GM12878 (cell line): ENCODE measurements around the gene KDM5B.
"Not testable (repeated sequence)": the region's sequence is repeated elsewhere in the genome, so short reads cannot be mapped to it uniquely, and the experiment has no call there.

ENCODE experiments used
- GABPA ChIP-seq: IDR thresholded peaks from 2 replicates; pipeline ENCODE4 v1.6.1; 2014; ENCODE audit warnings: antibody characterized with exemption, low read depth, mild to moderate bottlenecking, inconsistent platforms
- POLR2A ChIP-seq: IDR thresholded peaks from 2 replicates; pipeline ENCODE4 v1.6.1; 2011; ENCODE audit warnings: low read depth, mild to moderate bottlenecking, low read length
- STAT1 ChIP-seq: fragments of 450-650 bp; conservative IDR thresholded peaks from 2 replicates; pipeline ENCODE4 v1.6.1; 2014; ENCODE audit warnings: antibody characterized with exemption, mild to moderate bottlenecking
- TF ChIP-seq, protein P1 (sequence below), 3 experiments: IDR thresholded peaks in 2 of 3; conservative IDR thresholded peaks in 1 of 3; 2 replicates each; pipeline ENCODE4 v1.5.1; 2011; ENCODE audit warnings: low read depth in 3 of 3, low read length in 3 of 3, mild to moderate bottlenecking in 3 of 3, control low read depth in 2 of 3, moderate library complexity in 2 of 3, inconsistent platforms in 1 of 3, mixed read lengths in 1 of 3; ENCODE audit not compliant: control insufficient read depth in 2 of 3, insufficient read depth in 1 of 3; ENCODE audit errors: extremely low read depth in 1 of 3
- TF ChIP-seq, protein P2 (sequence below): IDR thresholded peaks from 2 replicates; pipeline ENCODE4 v1.6.1; 2012; ENCODE audit warnings: low read length, inconsistent platforms

DNA sequence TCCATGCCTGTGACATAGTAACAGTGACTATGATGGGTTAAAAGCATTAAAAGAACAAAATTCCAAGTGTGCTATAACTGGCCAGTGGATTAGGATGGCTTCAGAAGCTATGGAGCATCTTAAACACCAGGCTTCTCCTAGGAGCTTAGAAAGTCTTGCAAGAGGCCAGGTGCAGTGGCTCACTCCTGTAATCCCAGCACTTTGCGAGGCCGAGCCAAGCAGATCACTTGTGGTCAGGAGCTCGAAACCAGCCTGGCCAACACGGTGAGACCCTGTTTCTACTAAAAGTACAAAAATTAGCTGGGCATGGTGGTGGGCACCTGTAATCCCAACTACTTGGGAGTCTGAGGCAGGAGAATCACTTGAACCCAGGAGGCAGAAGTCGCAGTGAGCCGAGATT lies 85.2 kb downstream of the KDM5B start:
- TF ChIP-seq, protein P1, sequence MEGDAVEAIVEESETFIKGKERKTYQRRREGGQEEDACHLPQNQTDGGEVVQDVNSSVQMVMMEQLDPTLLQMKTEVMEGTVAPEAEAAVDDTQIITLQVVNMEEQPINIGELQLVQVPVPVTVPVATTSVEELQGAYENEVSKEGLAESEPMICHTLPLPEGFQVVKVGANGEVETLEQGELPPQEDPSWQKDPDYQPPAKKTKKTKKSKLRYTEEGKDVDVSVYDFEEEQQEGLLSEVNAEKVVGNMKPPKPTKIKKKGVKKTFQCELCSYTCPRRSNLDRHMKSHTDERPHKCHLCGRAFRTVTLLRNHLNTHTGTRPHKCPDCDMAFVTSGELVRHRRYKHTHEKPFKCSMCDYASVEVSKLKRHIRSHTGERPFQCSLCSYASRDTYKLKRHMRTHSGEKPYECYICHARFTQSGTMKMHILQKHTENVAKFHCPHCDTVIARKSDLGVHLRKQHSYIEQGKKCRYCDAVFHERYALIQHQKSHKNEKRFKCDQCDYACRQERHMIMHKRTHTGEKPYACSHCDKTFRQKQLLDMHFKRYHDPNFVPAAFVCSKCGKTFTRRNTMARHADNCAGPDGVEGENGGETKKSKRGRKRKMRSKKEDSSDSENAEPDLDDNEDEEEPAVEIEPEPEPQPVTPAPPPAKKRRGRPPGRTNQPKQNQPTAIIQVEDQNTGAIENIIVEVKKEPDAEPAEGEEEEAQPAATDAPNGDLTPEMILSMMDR (IDR thresholded peaks at IDR 0.05 in 2 of 3, conservative IDR thresholded peaks at IDR 0.05 in 1 of 3; ENCODE audit: control insufficient read depth in 2 of 3, extremely low read depth in 1 of 3, insufficient read depth in 1 of 3, low read depth in 3 of 3, low read length in 3 of 3), result not testable (repeated sequence)
- not testable (repeated sequence) for TF ChIP-seq GABPA, POLR2A, STAT1
- TF ChIP-seq, protein P2, sequence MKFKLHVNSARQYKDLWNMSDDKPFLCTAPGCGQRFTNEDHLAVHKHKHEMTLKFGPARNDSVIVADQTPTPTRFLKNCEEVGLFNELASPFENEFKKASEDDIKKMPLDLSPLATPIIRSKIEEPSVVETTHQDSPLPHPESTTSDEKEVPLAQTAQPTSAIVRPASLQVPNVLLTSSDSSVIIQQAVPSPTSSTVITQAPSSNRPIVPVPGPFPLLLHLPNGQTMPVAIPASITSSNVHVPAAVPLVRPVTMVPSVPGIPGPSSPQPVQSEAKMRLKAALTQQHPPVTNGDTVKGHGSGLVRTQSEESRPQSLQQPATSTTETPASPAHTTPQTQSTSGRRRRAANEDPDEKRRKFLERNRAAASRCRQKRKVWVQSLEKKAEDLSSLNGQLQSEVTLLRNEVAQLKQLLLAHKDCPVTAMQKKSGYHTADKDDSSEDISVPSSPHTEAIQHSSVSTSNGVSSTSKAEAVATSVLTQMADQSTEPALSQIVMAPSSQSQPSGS, result not testable (repeated sequence)
